GM21529 (cell line): Measurements from ENCODE around the gene CFAP221.

Experiments used
- ATAC-seq: cut with Tn5 transposase; IDR thresholded peaks from one replicate; pipeline ENCODE4 v1.9.1; 2021; ENCODE audit not compliant: unreplicated experiment

CFAP221 gene

GRCh38 chr2:119694845-119695521 is 150.7 kb downstream of the CFAP221 start:
- no peak for ATAC-seq

- no peak for ATAC-seq
Measured at GRCh38 chr2:119696005-119696404, 151.8 kb downstream of the CFAP221 start.

GRCh38 chr2:119696494-119697030 is 152.3 kb downstream of the CFAP221 start:
- ATAC-seq = no peak

- ATAC-seq = peak; percentile 95
Measured at GRCh38 chr2:119697290-119698020, 153.2 kb downstream of the CFAP221 start.

- ATAC-seq = no peak
Measured at GRCh38 chr2:119698246-119698645, 154.0 kb downstream of the CFAP221 start.

- no peak for ATAC-seq
Measured at GRCh38 chr2:119699016-119699606, 154.9 kb downstream of the CFAP221 start.

GRCh38 chr2:119700866-119701265 is 156.6 kb downstream of the CFAP221 start:
- ATAC-seq = no peak

- no peak for ATAC-seq
Measured at GRCh38 chr2:119701352-119701751, 157.1 kb downstream of the CFAP221 start.

GRCh38 chr2:119702203-119702917 is 158.1 kb downstream of the CFAP221 start:
- ATAC-seq = no peak

GRCh38 chr2:119702918-119703401 is 158.7 kb downstream of the CFAP221 start:
- peak; percentile 90 for ATAC-seq

GRCh38 chr2:119703526-119703925 is 159.3 kb downstream of the CFAP221 start:
- ATAC-seq = no peak

GRCh38 chr2:119704670-119705120 is 160.4 kb downstream of the CFAP221 start:
- ATAC-seq = no peak

GRCh38 chr2:119706221-119706620 is 162.0 kb downstream of the CFAP221 start:
- no peak for ATAC-seq
